Measurements from ENCODE around the gene CCNT2.
"Not testable (repeated sequence)": the region's sequence is repeated elsewhere in the genome, so short reads cannot be mapped to it uniquely, and the experiment has no call there.

Gene CCNT2

GRCh38 chr2:134975281-134976009, 56.8 kb downstream of the CCNT2 start:
- no peak overlapping the region for H3K4me3 ChIP-seq (ENCODE audit: low read length, poor library complexity, severe bottlenecking)
- H4K20me1 ChIP-seq (ENCODE audit: insufficient read depth, low read length, poor library complexity, severe bottlenecking) = no peaks in the 10 kb centered on the region
- H3K4me1 ChIP-seq (ENCODE audit: insufficient read depth, low read length, poor library complexity, severe bottlenecking) = no peaks in the 10 kb centered on the region
- no peak overlapping the region for H3K9ac ChIP-seq (ENCODE audit: low read depth, low read length, poor library complexity, severe bottlenecking)
- no peaks in the 10 kb centered on the region for H3F3A ChIP-seq (ENCODE audit: low read depth)
- H3K27me3 ChIP-seq (ENCODE audit: insufficient read depth, low read length, poor library complexity, severe bottlenecking) = no peaks in the 10 kb centered on the region
- no peak for TF ChIP-seq EZH2phosphoT487 (IDR thresholded peaks at IDR 0.05; ENCODE audit: borderline replicate concordance)
- TF ChIP-seq CTCF (conservative IDR thresholded peaks at IDR 0.05; ENCODE audit: low read length) = no peak
- no peak overlapping the region for H3K4me2 ChIP-seq (ENCODE audit: low read depth, low read length, poor library complexity, severe bottlenecking)
- no peaks in the 10 kb centered on the region for H3K36me3 ChIP-seq (ENCODE audit: insufficient read depth, low read length)
- peaks cover 9% of the 10 kb centered on the region for H3K9me3 ChIP-seq (ENCODE audit: insufficient read depth, low read depth, low read length)
- no peaks in the 10 kb centered on the region for H3K79me2 ChIP-seq (ENCODE audit: insufficient read depth, low read length)
- no peaks in the 10 kb centered on the region for H3K9me2 ChIP-seq (replicated peaks; ENCODE audit: low read depth, low read length)
- H2AFZ ChIP-seq (ENCODE audit: low read length) = no peak overlapping the region

- Histone ChIP-seq H4K20me1 (ENCODE audit: insufficient read depth, low read length, poor library complexity, severe bottlenecking) (no peaks in the 10 kb centered on the region), H3K9ac (ENCODE audit: low read depth, low read length, poor library complexity, severe bottlenecking) (no peak overlapping the region), H3K4me1 (ENCODE audit: insufficient read depth, low read length, poor library complexity, severe bottlenecking) (no peaks in the 10 kb centered on the region), H3K79me2 (ENCODE audit: insufficient read depth, low read length) (no peaks in the 10 kb centered on the region), H3K9me3 (ENCODE audit: insufficient read depth, low read depth, low read length) (peaks cover 9% of the 10 kb centered on the region), H3K27me3 (ENCODE audit: insufficient read depth, low read length, poor library complexity, severe bottlenecking) (no peaks in the 10 kb centered on the region), H2AFZ (ENCODE audit: low read length) (no peak overlapping the region), H3F3A (ENCODE audit: low read depth) (no peaks in the 10 kb centered on the region), H3K9me2 (replicated peaks; ENCODE audit: low read depth, low read length) (no peaks in the 10 kb centered on the region), H3K4me2 (ENCODE audit: low read depth, low read length, poor library complexity, severe bottlenecking) (no peak overlapping the region), H3K36me3 (ENCODE audit: insufficient read depth, low read length) (no peaks in the 10 kb centered on the region), H3K4me3 (ENCODE audit: low read length, poor library complexity, severe bottlenecking) (no peak overlapping the region)
- no peak for TF ChIP-seq EZH2phosphoT487 (IDR thresholded peaks at IDR 0.05; ENCODE audit: borderline replicate concordance)
- TF ChIP-seq CTCF (conservative IDR thresholded peaks at IDR 0.05; ENCODE audit: low read length) = no peak
These were observed 57.6 kb downstream of the CCNT2 start for GRCh38 chr2:134976074-134976702.

- not testable (repeated sequence) for H3K36me3 ChIP-seq (ENCODE audit: insufficient read depth, low read length); H3K4me1 ChIP-seq (ENCODE audit: insufficient read depth, low read length, poor library complexity, severe bottlenecking); H2AFZ ChIP-seq (ENCODE audit: low read length); H3K9ac ChIP-seq (ENCODE audit: low read depth, low read length, poor library complexity, severe bottlenecking); H3K4me2 ChIP-seq (ENCODE audit: low read depth, low read length, poor library complexity, severe bottlenecking); H3F3A ChIP-seq (ENCODE audit: low read depth); H4K20me1 ChIP-seq (ENCODE audit: insufficient read depth, low read length, poor library complexity, severe bottlenecking); H3K27me3 ChIP-seq (ENCODE audit: insufficient read depth, low read length, poor library complexity, severe bottlenecking); H3K4me3 ChIP-seq (ENCODE audit: low read length, poor library complexity, severe bottlenecking); H3K9me2 ChIP-seq (replicated peaks; ENCODE audit: low read depth, low read length); H3K79me2 ChIP-seq (ENCODE audit: insufficient read depth, low read length); H3K9me3 ChIP-seq (ENCODE audit: insufficient read depth, low read depth, low read length)
These were observed 58.5 kb downstream of the CCNT2 start for GRCh38 chr2:134977104-134977503.

- Histone ChIP-seq H4K20me1 (ENCODE audit: insufficient read depth, low read length, poor library complexity, severe bottlenecking) (no peaks in the 10 kb centered on the region), H3K9me3 (ENCODE audit: insufficient read depth, low read depth, low read length) (peaks cover 9% of the 10 kb centered on the region), H3K9me2 (replicated peaks; ENCODE audit: low read depth, low read length) (no peaks in the 10 kb centered on the region), H3K79me2 (ENCODE audit: insufficient read depth, low read length) (no peaks in the 10 kb centered on the region), H3K4me1 (ENCODE audit: insufficient read depth, low read length, poor library complexity, severe bottlenecking) (no peaks in the 10 kb centered on the region), H3K9ac (ENCODE audit: low read depth, low read length, poor library complexity, severe bottlenecking) (no peak overlapping the region), H3K36me3 (ENCODE audit: insufficient read depth, low read length) (no peaks in the 10 kb centered on the region), H3K4me3 (ENCODE audit: low read length, poor library complexity, severe bottlenecking) (no peak overlapping the region), H3F3A (ENCODE audit: low read depth) (no peaks in the 10 kb centered on the region), H3K27me3 (ENCODE audit: insufficient read depth, low read length, poor library complexity, severe bottlenecking) (no peaks in the 10 kb centered on the region), H2AFZ (ENCODE audit: low read length) (no peak overlapping the region), H3K4me2 (ENCODE audit: low read depth, low read length, poor library complexity, severe bottlenecking) (no peak overlapping the region)
- TF ChIP-seq EZH2phosphoT487 (IDR thresholded peaks at IDR 0.05; ENCODE audit: borderline replicate concordance) (no peak), CTCF (conservative IDR thresholded peaks at IDR 0.05; ENCODE audit: low read length) (no peak)
These were observed 60.6 kb downstream of the CCNT2 start for GRCh38 chr2:134979221-134979620.
